B cell (primary cell): ENCODE results near the gene TNF. TPM values are rescaled to one million over a fixed set of nuclear protein-coding genes. Genes with fewer than 3 reads are reported as not detected.

Experiments
- ATAC-seq: fragments of 200-7000 bp; cut with Tn5 transposase; one replicate; pipeline ENCODE4 v1.10.0; 2021; ENCODE audit warnings: low read depth, mild to moderate bottlenecking, moderate number of reproducible peaks, moderate library complexity
- CTCF ChIA-PET: fragments of 350-600 bp; sonication (Branson Sonifier 250); formaldehyde crosslinking; loops from one replicate; lab custom pipeline; 2021; ENCODE audit warnings: antibody characterized with exemption, inconsistent platforms; lab: Charles Lee
- POLR2A ChIA-PET: fragments of 350-600 bp; sonication (Branson Sonifier 250); formaldehyde crosslinking; loops from one replicate; lab custom pipeline; 2021; ENCODE audit warnings: antibody characterized with exemption; lab: Charles Lee
- DNase-seq: peaks from one replicate; pipeline ENCODE4 v3.0.0; 2013
- H2AFZ ChIP-seq: 2 replicates; pipeline ENCODE4 v1.6.1; 2012; ENCODE audit warnings: mild to moderate bottlenecking, low read depth, low read length; ENCODE audit not compliant: insufficient read depth, poor library complexity, severe bottlenecking
- H3K27ac ChIP-seq, 2 donors: 1 replicate in 1 of 2; 2 replicates in 1 of 2; pipeline ENCODE4 v1.5.1; 2012 to 2013; ENCODE audit warnings: low read length in 2 of 2, mild to moderate bottlenecking in 2 of 2, moderate library complexity in 1 of 2
- H3K27me3 ChIP-seq, 4 experiments: fragments of 200-600 bp in 1 of 4; sonication (generic) in 1 of 4; replicated peaks in 1 of 4; 1 replicate in 2 of 4; 2 replicates in 2 of 4; pipeline versions ENCODE4 v1.6.1 to v1.7.0; 2013 to 2016; ENCODE audit warnings: low read length in 3 of 4, mild to moderate bottlenecking in 2 of 4, mixed read lengths in 1 of 4, moderate library complexity in 1 of 4; ENCODE audit not compliant: insufficient read depth in 4 of 4, control insufficient read depth in 3 of 4; ENCODE audit errors: control extremely low read depth in 1 of 4
- H3K36me3 ChIP-seq, 2 experiments: replicated peaks in 1 of 2; 1 replicate in 1 of 2; 2 replicates in 1 of 2; pipeline versions ENCODE4 v1.6.1 to v1.7.1; 2013; ENCODE audit warnings: low read length in 1 of 2; ENCODE audit not compliant: insufficient read depth in 2 of 2, control insufficient read depth in 1 of 2; ENCODE audit errors: control extremely low read depth in 1 of 2, extremely low read depth in 1 of 2
- H3K4me1 ChIP-seq, 2 donors: fragments of 200-600 bp in 1 of 2; sonication (generic) in 1 of 2; 1 replicate in 1 of 2; 2 replicates in 1 of 2; pipeline versions ENCODE4 v1.5.1 to v1.6.1; 2013 to 2017; ENCODE audit warnings: low read length in 2 of 2; ENCODE audit not compliant: control insufficient read depth in 2 of 2, insufficient read depth in 2 of 2
- H3K4me2 ChIP-seq: replicated peaks from 2 replicates; pipeline ENCODE3; 2012; ENCODE audit warnings: mild to moderate bottlenecking, low read depth, low read length; ENCODE audit not compliant: poor library complexity, severe bottlenecking
- H3K4me3 ChIP-seq, 5 experiments: fragments of 200-600 bp in 1 of 5; sonication (generic) in 1 of 5; 1 replicate in 3 of 5; 2 replicates in 2 of 5; pipeline versions ENCODE4 v1.5.1 to v1.7.0; 2011 to 2016; ENCODE audit warnings: low read length in 4 of 5, mild to moderate bottlenecking in 4 of 5, low read depth in 2 of 5, control low read depth in 1 of 5, moderate library complexity in 1 of 5; ENCODE audit not compliant: insufficient read depth in 1 of 5; ENCODE audit errors: control extremely low read depth in 1 of 5, extremely low read depth in 1 of 5
- H3K79me2 ChIP-seq: fragments of 200-600 bp; sonication (generic); one replicate; pipeline ENCODE4 v1.6.0; 2016; ENCODE audit warnings: low read length; ENCODE audit not compliant: control insufficient read depth, insufficient read depth
- H3K9ac ChIP-seq: fragments of 200-600 bp; sonication (generic); 2 replicates; pipeline ENCODE4 v1.6.1; 2017; ENCODE audit warnings: mild to moderate bottlenecking, low read length, moderate library complexity
- H3K9me3 ChIP-seq, 3 donors: one replicate each; pipeline versions ENCODE4 v1.6.1 to v1.7.1; 2013; ENCODE audit warnings: low read length in 2 of 3; ENCODE audit not compliant: control insufficient read depth in 2 of 3, insufficient read depth in 1 of 3; ENCODE audit errors: control extremely low read depth in 1 of 3
- H4K20me1 ChIP-seq: 2 replicates; pipeline ENCODE4 v1.6.0; 2012; ENCODE audit warnings: mild to moderate bottlenecking, low read length; ENCODE audit not compliant: insufficient read depth, control insufficient read depth, poor library complexity, severe bottlenecking
- H3K27ac Mint-ChIP-seq: one replicate; pipeline ENCODE4 v1.8.0; 2021; ENCODE audit warnings: mixed read lengths
- H3K27me3 Mint-ChIP-seq: one replicate; pipeline ENCODE4 v1.8.0; 2021; ENCODE audit warnings: mixed read lengths
- H3K4me1 Mint-ChIP-seq: one replicate; pipeline ENCODE4 v1.8.0; 2021; ENCODE audit warnings: mixed read lengths
- H3K4me3 Mint-ChIP-seq: one replicate; pipeline ENCODE4 v1.8.0; 2021; ENCODE audit warnings: mixed read lengths
- H3K9me3 Mint-ChIP-seq: one replicate; pipeline ENCODE4 v1.8.0; 2022; ENCODE audit warnings: mixed read lengths; ENCODE audit not compliant: insufficient read depth
- CTCF ChIP-seq: fragments of 200-600 bp; IDR thresholded peaks from one replicate; pipeline ENCODE4 v1.8.0; 2022; ENCODE audit warnings: antibody characterized with exemption, mild to moderate bottlenecking
- EZH2 ChIP-seq: IDR thresholded peaks from 2 replicates; pipeline ENCODE4 v1.6.1; 2012; ENCODE audit warnings: borderline replicate concordance, low read depth, mild to moderate bottlenecking, moderate library complexity, low read length; ENCODE audit not compliant: insufficient read depth, poor library complexity, severe bottlenecking
- WGBS: methylation state at CpG from one replicate; pipeline ENCODE4 v1.1.5; 2013; ENCODE audit warnings: missing lambda C conversion rate; ENCODE audit not compliant: insufficient coverage; 5-methylcytosine and 5-hydroxymethylcytosine counted together
- intact Hi-C: fragments of 100-400 bp; cut with micrococcal nuclease; formaldehyde crosslinking; loops from one replicate; pipeline ENCODE4 v1.10.0; 2022
- polyA plus RNA-seq: library from polyadenylated mRNA; depleted of rRNA; stranded (reverse); fragments of >200 nt; gene quantifications from 2 replicates; pipeline ENCODE4 v1.2.3, GENCODE V29; 2012
- total RNA-seq, 2 donors: library from RNA; stranded (reverse); fragments of 120-200 nt in 1 of 2; gene quantifications; 1 replicate in 1 of 2; 2 replicates in 1 of 2; pipeline versions ENCODE4 v1.2.3 to v1.2.4, GENCODE V29; 2013 to 2022

Gene TNF
- total and polyA plus RNA-seq, 2 donors (not counting 1 experiment from before 2014, with no cell fraction given), result 21.9 to 22.2 TPM

- peaks cover 0 to 13% of the 10 kb centered on the region in 2 experiments for H3K36me3 ChIP-seq
- H3K27ac Mint-ChIP-seq, result no peak overlapping the region
- WGBS, result 100% methylated on average over 2 of the region's 4 CpGs
- H3K4me1 ChIP-seq, result no peaks in the 10 kb centered on the region
- H3K79me2 ChIP-seq, result no peaks in the 10 kb centered on the region
- H3K27me3 Mint-ChIP-seq, result no peaks in the 10 kb centered on the region
- H3K9ac ChIP-seq, result no peak overlapping the region
- no peaks in the 10 kb centered on the region for H3K9me3 Mint-ChIP-seq
- H2AFZ ChIP-seq, result no peak overlapping the region
- no peak for ATAC-seq
- no peak for DNase-seq
- TF ChIP-seq EZH2 (no peak), CTCF (no peak)
- ChIA-PET POLR2A (interaction anchor here (0.6 kb wide), 1 partner anchor 10 kb away, joined by 3 read pairs; no protein-coding TSS in a partner anchor), CTCF (no interaction called here)
- peaks cover 2% of the 10 kb centered on the region for H3K4me1 Mint-ChIP-seq
- H3K27ac ChIP-seq, result no peak overlapping the region
- no peak overlapping the region for H3K4me3 Mint-ChIP-seq
- H3K9me3 ChIP-seq, result no peaks in the 10 kb centered on the region
- H3K4me2 ChIP-seq, result no peak overlapping the region
- intact Hi-C loops, result no loop called here
- no peaks in the 10 kb centered on the region for H3K27me3 ChIP-seq
- H4K20me1 ChIP-seq, result peaks cover 14% of the 10 kb centered on the region
- H3K4me3 ChIP-seq, result no peak overlapping the region
Observed at GRCh38 chr6:31525932-31526591, 49.3 kb upstream of the TNF start.

GRCh38 chr6:31528307-31528777, 47.0 kb upstream of the TNF start:
- Histone ChIP-seq H3K27ac (no peak overlapping the region), H3K79me2 (no peaks in the 10 kb centered on the region), H4K20me1 (peaks cover 34% of the 10 kb centered on the region), H3K9ac (no peak overlapping the region), H3K27me3 (no peaks in the 10 kb centered on the region), H3K9me3 (no peaks in the 10 kb centered on the region), H2AFZ (no peak overlapping the region), H3K36me3 (peaks cover 0 to 34% of the 10 kb centered on the region in 2 experiments), H3K4me3 (no peak overlapping the region), H3K4me1 (no peaks in the 10 kb centered on the region), H3K4me2 (no peak overlapping the region)
- TF ChIP-seq CTCF (no peak), EZH2 (no peak)
- POLR2A ChIA-PET, result interaction anchor here (0.7 kb wide), 3 partner anchors 13 to 34 kb away, joined by 3 to 8 read pairs (median 3); no protein-coding TSS in a partner anchor
- WGBS, result 95% methylated on average over 4 of the region's 4 CpGs
- intact Hi-C loops, result no loop called here
- Mint-ChIP-seq H3K27ac (no peak overlapping the region), H3K4me3 (no peak overlapping the region), H3K4me1 (peaks cover 8% of the 10 kb centered on the region), H3K27me3 (no peaks in the 10 kb centered on the region), H3K9me3 (no peaks in the 10 kb centered on the region)
- ATAC-seq (no peak), DNase-seq (no peak)
- CTCF ChIA-PET, result interaction anchor here (0.7 to 1.8 kb wide), 3 partner anchors 13 to 242 kb away, joined by 3 to 6 read pairs (median 3); partner anchors contain the start of gene DDX39B
